ENCODE data around the gene KLK3. TPM values are rescaled to one million over a fixed set of nuclear protein-coding genes. Genes with fewer than 3 reads are reported as not detected.

Gene KLK3
- total RNA-seq, 1 donor from 2014 or later: not detected

DNA sequence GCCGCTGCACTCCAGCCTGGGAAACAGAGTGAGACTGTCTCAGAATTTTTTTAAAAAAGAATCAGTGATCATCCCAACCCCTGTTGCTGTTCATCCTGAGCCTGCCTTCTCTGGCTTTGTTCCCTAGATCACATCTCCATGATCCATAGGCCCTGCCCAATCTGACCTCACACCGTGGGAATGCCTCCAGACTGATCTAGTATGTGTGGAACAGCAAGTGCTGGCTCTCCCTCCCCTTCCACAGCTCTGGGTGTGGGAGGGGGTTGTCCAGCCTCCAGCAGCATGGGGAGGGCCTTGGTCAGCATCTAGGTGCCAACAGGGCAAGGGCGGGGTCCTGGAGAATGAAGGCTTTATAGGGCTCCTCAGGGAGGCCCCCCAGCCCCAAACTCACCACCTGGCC, 18.3 kb downstream of the KLK3 start, which contains the start of gene KLK2:
KLK2 (plus strand) TSS at position 384 of the 400 bp plus-strand sequence. CDS start 35 bp downstream, outside the sequence.
- Histone ChIP-seq H3K27ac (no peak within 1 kb of the TSS), H3K27me3 (peaks cover 62% of the 10 kb centered on the region), H3K9me3 (no peaks in the 10 kb centered on the region), H3K4me1 (no peaks in the 10 kb centered on the region), H3K4me3 (no peak within 1 kb of the TSS), H3K36me3 (no peaks in the 10 kb centered on the region)
- DNase-seq (no peak), ATAC-seq (no peak)
- TF ChIP-seq, protein P1, sequence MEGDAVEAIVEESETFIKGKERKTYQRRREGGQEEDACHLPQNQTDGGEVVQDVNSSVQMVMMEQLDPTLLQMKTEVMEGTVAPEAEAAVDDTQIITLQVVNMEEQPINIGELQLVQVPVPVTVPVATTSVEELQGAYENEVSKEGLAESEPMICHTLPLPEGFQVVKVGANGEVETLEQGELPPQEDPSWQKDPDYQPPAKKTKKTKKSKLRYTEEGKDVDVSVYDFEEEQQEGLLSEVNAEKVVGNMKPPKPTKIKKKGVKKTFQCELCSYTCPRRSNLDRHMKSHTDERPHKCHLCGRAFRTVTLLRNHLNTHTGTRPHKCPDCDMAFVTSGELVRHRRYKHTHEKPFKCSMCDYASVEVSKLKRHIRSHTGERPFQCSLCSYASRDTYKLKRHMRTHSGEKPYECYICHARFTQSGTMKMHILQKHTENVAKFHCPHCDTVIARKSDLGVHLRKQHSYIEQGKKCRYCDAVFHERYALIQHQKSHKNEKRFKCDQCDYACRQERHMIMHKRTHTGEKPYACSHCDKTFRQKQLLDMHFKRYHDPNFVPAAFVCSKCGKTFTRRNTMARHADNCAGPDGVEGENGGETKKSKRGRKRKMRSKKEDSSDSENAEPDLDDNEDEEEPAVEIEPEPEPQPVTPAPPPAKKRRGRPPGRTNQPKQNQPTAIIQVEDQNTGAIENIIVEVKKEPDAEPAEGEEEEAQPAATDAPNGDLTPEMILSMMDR (IDR thresholded peaks at IDR 0.05): no peak
- intact Hi-C loops (cut with DNase I): no loop called here

GRCh38 chr19:50874211-50874610, 19.5 kb downstream of the KLK3 start:
- H3K27me3 ChIP-seq: peaks cover 72% of the 10 kb centered on the region
- no peaks in the 10 kb centered on the region for H3K4me1 ChIP-seq
- intact Hi-C loops (cut with DNase I): no loop called here
- ATAC-seq (no peak), DNase-seq (no peak)
- no peak overlapping the region for H3K27ac ChIP-seq
- H3K9me3 ChIP-seq: no peaks in the 10 kb centered on the region
- H3K36me3 ChIP-seq: no peaks in the 10 kb centered on the region
- TF ChIP-seq, protein P1 (IDR thresholded peaks at IDR 0.05): no peak
- no peak overlapping the region for H3K4me3 ChIP-seq

DNA sequence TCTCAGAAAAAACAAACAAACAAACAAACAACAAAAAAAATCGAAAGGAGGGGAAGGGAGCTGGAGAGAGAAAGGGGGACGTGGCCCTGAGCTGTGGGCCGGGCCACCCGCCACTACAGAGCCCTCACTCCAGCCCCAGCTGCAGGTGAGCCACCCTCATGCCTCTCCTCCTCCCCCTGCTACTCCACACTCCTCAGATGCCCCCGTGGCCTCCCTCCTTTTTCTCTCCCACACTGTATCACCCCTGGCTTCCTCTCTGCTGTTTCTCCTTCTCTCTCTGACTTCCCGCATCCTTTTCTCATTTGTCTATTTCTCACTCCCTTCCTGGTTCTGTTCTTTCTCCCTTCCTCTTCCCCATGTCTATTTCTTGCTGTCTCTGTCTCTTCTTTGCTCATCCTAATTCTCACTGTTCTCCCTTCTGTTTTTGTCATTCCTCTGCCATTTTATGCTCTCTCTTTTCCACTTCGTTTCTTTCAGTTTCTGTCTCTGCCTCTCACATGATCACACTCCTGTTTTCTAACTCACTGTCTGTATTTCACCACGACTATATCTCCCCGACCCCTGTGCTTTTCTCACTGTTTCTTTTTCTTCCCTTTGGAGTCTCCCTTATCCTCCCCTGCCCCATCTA, 21.2 kb downstream of the KLK3 start:
- TF ChIP-seq, protein P1 (IDR thresholded peaks at IDR 0.05): no peak
- H3K4me3 ChIP-seq: no peak overlapping the region
- H3K27me3 ChIP-seq: peaks cover 68% of the 10 kb centered on the region
- H3K27ac ChIP-seq: no peak overlapping the region
- DNase-seq (no peak), ATAC-seq (no peak)
- no peaks in the 10 kb centered on the region for H3K4me1 ChIP-seq
- intact Hi-C loops (cut with DNase I): no loop called here
- no peaks in the 10 kb centered on the region for H3K9me3 ChIP-seq
- H3K36me3 ChIP-seq: no peaks in the 10 kb centered on the region

DNA sequence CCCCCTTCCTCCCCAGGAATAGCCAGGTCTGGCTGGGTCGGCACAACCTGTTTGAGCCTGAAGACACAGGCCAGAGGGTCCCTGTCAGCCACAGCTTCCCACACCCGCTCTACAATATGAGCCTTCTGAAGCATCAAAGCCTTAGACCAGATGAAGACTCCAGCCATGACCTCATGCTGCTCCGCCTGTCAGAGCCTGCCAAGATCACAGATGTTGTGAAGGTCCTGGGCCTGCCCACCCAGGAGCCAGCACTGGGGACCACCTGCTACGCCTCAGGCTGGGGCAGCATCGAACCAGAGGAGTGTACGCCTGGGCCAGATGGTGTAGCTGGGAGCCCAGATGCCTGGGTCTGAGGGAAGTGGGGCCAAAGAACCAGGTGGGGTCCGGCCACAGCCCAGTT, 21.7 kb downstream of the KLK3 start:
- DNase-seq (no peak), ATAC-seq (no peak)

GRCh38 chr19:50877338-50877737, 22.6 kb downstream of the KLK3 start:
- intact Hi-C loops (cut with DNase I): no loop called here
- ATAC-seq (peak; percentile 9), DNase-seq (no peak)
- Histone ChIP-seq H3K4me1 (no peaks in the 10 kb centered on the region), H3K36me3 (no peaks in the 10 kb centered on the region), H3K9me3 (no peaks in the 10 kb centered on the region), H3K27ac (no peak overlapping the region), H3K4me3 (no peak overlapping the region), H3K27me3 (peaks cover 63% of the 10 kb centered on the region)
- TF ChIP-seq, protein P1 (IDR thresholded peaks at IDR 0.05): no peak

More for the DNA sequence above, 21.7 kb downstream of the KLK3 start:
- intact Hi-C loops (cut with DNase I): no loop called here
- no peaks in the 10 kb centered on the region for H3K9me3 ChIP-seq
- H3K4me1 ChIP-seq: no peaks in the 10 kb centered on the region
- no peaks in the 10 kb centered on the region for H3K36me3 ChIP-seq
- no peak overlapping the region for H3K27ac ChIP-seq
- H3K27me3 ChIP-seq: peaks cover 68% of the 10 kb centered on the region
- H3K4me3 ChIP-seq: no peak overlapping the region
- TF ChIP-seq, protein P1 (IDR thresholded peaks at IDR 0.05): no peak

All from upper lobe of right lung (tissue), 1 donor.